HL-60 (cell line): Measurements from ENCODE around the gene TFF3.

Experiments
- DNase-seq, 2 experiments: peaks; one replicate each; pipeline ENCODE4 v3.0.0-alpha.2; 2010 to 2020; ENCODE audit warnings: low read depth in 1 of 2, low spot score in 1 of 2
- H3K27ac ChIP-seq: fragments of 250-450 bp; sonication (Bioruptor Pico); replicated peaks from 2 replicates; pipeline ENCODE4 v1.5.1; 2020; ENCODE audit warnings: mild to moderate bottlenecking, moderate library complexity
- H3K27me3 ChIP-seq: fragments of 250-450 bp; sonication (Bioruptor Pico); 2 replicates; pipeline ENCODE4 v1.5.1; 2021; ENCODE audit warnings: mild to moderate bottlenecking, moderate library complexity; ENCODE audit not compliant: insufficient read depth, poor library complexity, severe bottlenecking
- H3K4me3 ChIP-seq: replicated peaks from 2 replicates; pipeline ENCODE4 v1.5.1; 2011; ENCODE audit warnings: mild to moderate bottlenecking, control low read depth, low read length; ENCODE audit not compliant: insufficient read depth
- CTCF ChIP-seq: IDR thresholded peaks from one replicate; pipeline ENCODE4 v1.5.1; 2011; ENCODE audit warnings: low read length, control low read depth, inconsistent platforms; ENCODE audit not compliant: insufficient read depth
- GABPA ChIP-seq: IDR thresholded peaks from 2 replicates; pipeline ENCODE4 v1.6.1; 2012; ENCODE audit warnings: low read depth
- POLR2AphosphoS5 ChIP-seq: IDR thresholded peaks from 2 replicates; pipeline ENCODE4 v1.6.1; 2012; ENCODE audit warnings: low read depth
- SPI1 ChIP-seq: IDR thresholded peaks from 2 replicates; pipeline ENCODE4 v1.6.1; 2012; ENCODE audit warnings: low read depth, mild to moderate bottlenecking, borderline replicate concordance
- TF ChIP-seq, protein P1 (sequence below): IDR thresholded peaks from 2 replicates; pipeline ENCODE4 v1.6.1; 2012; ENCODE audit warnings: low read depth; ENCODE audit not compliant: insufficient replicate concordance

The TFF3 gene

GRCh38 chr21:42344631-42345030 lies 29.4 kb upstream of the TFF3 start:
- TF ChIP-seq GABPA (no peak), SPI1 (no peak), CTCF (no peak), POLR2AphosphoS5 (no peak)
- TF ChIP-seq, protein P1, sequence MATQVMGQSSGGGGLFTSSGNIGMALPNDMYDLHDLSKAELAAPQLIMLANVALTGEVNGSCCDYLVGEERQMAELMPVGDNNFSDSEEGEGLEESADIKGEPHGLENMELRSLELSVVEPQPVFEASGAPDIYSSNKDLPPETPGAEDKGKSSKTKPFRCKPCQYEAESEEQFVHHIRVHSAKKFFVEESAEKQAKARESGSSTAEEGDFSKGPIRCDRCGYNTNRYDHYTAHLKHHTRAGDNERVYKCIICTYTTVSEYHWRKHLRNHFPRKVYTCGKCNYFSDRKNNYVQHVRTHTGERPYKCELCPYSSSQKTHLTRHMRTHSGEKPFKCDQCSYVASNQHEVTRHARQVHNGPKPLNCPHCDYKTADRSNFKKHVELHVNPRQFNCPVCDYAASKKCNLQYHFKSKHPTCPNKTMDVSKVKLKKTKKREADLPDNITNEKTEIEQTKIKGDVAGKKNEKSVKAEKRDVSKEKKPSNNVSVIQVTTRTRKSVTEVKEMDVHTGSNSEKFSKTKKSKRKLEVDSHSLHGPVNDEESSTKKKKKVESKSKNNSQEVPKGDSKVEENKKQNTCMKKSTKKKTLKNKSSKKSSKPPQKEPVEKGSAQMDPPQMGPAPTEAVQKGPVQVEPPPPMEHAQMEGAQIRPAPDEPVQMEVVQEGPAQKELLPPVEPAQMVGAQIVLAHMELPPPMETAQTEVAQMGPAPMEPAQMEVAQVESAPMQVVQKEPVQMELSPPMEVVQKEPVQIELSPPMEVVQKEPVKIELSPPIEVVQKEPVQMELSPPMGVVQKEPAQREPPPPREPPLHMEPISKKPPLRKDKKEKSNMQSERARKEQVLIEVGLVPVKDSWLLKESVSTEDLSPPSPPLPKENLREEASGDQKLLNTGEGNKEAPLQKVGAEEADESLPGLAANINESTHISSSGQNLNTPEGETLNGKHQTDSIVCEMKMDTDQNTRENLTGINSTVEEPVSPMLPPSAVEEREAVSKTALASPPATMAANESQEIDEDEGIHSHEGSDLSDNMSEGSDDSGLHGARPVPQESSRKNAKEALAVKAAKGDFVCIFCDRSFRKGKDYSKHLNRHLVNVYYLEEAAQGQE, result no peak
- H3K4me3 ChIP-seq, result no peak overlapping the region
- no peak overlapping the region for H3K27ac ChIP-seq
- DNase-seq, result no peak
- H3K27me3 ChIP-seq, result no peaks in the 10 kb centered on the region

DNA sequence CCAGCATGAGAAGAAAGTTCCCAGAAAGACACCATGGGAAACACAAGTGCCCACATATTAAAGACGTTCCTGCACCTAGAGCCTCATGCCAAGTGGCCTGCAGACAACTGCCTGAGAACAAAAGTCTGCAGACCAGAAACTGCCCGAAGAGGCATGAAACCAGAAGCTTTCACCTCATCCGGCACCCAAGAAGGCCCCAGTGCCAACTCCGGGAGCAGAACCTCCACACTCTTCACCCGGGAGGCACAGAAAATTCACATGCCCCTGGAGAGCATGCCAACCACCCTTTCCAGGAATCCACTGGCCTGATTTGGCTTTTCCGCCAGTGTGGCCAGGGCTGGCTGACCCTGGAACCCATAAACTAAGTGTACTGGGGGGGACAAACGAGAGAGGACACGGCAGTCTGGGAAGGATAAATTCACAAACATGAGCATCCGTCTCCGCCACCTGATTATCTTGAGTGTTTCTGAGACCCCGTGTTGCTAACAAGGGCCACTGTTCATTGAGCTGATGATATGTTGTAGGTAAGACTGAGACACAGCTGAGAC lies 28.8 kb upstream of the TFF3 start:
- TF ChIP-seq, protein P1, result no peak
- TF ChIP-seq SPI1 (no peak), POLR2AphosphoS5 (no peak), CTCF (no peak), GABPA (no peak)
- H3K27ac ChIP-seq, result no peak overlapping the region

GRCh38 chr21:42343556-42343955 lies 28.3 kb upstream of the TFF3 start:
- Histone ChIP-seq H3K27me3 (no peaks in the 10 kb centered on the region), H3K4me3 (no peak overlapping the region), H3K27ac (no peak overlapping the region)
- TF ChIP-seq GABPA, result no peak
- TF ChIP-seq, protein P1, result no peak
- no peak for TF ChIP-seq SPI1
- TF ChIP-seq CTCF, result no peak
- no peak for TF ChIP-seq POLR2AphosphoS5
- no peak for DNase-seq

More for the DNA sequence above, 28.8 kb upstream of the TFF3 start:
- no peaks in the 10 kb centered on the region for H3K27me3 ChIP-seq
- no peak for DNase-seq
- no peak overlapping the region for H3K4me3 ChIP-seq
